T47D (cell line): ENCODE measurements around the gene SBF1.

Source experiments
- DNase-seq, 2 experiments: peaks; one replicate each; pipeline versions ENCODE4 v3.0.0 to v3.0.0-alpha.2; 2011 to 2012; ENCODE audit warnings: low read depth in 1 of 2, low spot score in 1 of 2
- JUND ChIP-seq: IDR thresholded peaks from 2 replicates; pipeline ENCODE4 v1.6.1; 2012; ENCODE audit warnings: low read depth
- in situ Hi-C: cut with HindIII; loops from 2 replicates; pipeline ENCODE4 v1.10.0; 2016; ENCODE audit warnings: low sequenced_read_pairs, low pct_unique_long_range_greater_than_20kb

The SBF1 gene

DNA sequence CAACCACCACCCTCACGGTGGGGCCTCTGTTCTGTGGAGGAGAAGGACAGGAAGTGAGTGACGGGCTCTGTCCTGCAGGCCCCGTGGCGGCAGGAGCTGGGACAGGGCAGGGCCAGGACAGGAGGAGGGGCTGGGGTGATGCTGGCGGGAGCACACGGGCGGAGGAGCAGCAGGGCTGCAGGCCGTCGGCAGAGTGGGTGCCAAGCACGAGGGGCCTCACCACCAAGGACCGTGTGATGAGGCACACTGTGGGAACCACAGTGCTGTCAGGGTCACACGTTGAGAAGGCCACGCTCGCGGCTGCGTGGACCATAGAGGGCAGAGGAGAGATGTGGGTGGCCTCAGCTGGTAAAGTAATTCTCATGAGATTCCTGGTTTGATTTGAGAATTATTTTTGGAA, 42.1 kb upstream of the SBF1 start:
- DNase-seq, result no peak
- TF ChIP-seq JUND, result no peak
- in situ Hi-C loops, result no loop called here

DNA sequence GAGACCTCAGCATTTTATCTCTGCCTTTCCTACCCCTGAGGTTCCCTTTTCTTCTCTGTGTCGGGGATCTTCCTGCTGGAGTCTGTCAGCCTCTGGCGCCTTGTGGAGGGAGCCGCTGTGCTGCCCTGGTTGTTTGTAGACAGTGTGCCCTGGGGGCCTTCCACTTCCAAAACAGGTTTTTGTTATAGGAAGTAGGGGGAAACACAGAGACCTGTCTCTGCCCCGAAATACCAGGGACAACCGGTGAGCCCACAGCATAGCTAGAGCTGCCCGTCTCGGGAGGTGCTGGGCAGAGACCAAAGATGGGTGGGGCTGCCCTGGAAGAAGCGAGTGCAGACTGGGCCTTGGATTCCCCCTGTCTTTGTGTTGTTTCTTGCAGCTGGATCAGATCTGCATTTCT, 41.2 kb upstream of the SBF1 start:
- in situ Hi-C loops, result no loop called here
- no peak for TF ChIP-seq JUND
- peak; percentile 45 to 73 for DNase-seq

DNA sequence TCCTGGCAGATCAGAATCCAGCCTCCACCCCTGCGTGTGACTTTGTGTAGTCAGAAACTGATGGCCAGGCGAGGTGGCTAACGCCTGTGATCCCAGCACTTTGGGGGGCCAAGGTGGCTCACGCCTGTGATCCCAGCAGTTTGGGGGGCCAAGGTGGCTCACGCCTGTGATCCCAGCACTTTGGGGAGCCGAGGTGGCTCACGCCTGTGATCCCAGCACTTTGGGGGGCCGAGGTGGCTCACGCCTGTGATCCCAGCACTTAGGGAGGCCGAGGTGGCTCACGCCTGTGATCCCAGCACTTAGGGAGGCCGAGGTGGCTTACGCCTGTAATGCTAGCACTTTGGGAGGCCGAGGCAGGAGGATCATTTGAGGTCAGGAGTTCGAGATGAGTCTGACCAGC, 38.3 kb upstream of the SBF1 start:
- TF ChIP-seq JUND, result no peak
- in situ Hi-C loops, result no loop called here
- no peak for DNase-seq

DNA sequence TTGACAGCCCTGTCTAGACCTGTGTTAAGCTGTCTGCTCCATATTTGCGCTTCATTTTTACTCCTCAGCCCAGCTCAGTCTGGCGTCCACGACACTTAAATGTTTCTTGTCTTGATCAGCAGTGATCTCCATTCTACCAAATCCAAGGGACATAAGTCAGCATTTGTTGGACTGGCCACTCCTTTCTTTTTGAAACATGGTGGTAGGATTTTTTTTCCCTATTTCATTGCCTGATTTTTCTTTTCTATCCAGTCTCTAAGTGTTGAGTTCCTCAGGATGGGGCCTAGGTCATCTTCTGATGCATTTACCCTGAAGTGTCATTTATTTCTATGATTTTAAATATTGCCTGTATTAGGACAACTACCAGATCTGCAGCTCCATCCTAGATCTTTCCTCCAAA, 34.1 kb upstream of the SBF1 start:
- DNase-seq, result no peak
- in situ Hi-C loops, result no loop called here

DNA sequence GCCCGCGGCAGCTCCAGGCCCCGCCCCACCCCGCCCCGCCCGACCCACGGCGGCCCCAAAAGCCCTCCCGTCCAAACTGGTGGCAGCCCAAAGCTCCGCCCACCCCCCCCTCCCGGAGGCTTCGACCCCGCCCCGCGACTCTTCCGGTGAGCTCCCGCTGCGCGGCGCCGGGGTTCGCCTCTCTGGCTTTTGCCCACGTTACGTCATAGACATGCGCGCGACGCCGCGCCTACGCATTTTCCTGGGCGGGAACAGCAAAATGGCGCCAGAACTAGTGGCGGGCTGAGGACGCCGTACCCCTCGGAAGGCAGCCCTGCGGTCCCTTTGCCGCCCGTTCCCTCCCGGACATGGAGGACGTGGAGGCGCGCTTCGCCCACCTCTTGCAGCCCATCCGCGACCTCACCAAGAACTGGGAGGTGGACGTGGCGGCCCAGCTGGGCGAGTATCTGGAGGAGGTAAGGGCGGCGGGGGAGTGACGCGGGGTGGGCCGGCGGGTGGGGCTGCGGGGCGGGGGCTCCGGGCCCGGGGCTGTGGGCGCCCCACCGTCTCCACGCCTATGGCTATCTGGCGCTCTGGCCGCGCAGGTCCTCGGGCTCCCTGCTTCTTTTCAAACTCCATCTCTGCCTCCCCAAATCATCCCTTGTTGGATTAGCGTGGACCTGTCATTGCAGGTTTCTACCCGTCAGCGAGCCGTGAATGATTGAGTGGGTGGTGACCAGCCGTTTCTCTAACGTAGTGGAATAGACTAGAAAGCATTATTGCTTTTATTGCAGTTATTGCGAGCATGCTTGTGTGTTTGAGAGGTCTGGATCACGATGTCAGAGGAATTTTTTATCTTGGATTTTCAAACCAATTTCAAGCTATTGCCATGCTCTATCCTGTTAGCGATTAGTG, 33.4 kb upstream of the SBF1 start, which contains the start of gene NCAPH2:
NCAPH2 (plus strand) TSS at position 234 of the 894 bp plus-strand sequence; CDS start at position 348, 114 bp downstream.
- DNase-seq, result peak; percentile 96
- in situ Hi-C loops, result no loop called here

More for the DNA sequence above, 34.1 kb upstream of the SBF1 start:
- no peak for TF ChIP-seq JUND

DNA sequence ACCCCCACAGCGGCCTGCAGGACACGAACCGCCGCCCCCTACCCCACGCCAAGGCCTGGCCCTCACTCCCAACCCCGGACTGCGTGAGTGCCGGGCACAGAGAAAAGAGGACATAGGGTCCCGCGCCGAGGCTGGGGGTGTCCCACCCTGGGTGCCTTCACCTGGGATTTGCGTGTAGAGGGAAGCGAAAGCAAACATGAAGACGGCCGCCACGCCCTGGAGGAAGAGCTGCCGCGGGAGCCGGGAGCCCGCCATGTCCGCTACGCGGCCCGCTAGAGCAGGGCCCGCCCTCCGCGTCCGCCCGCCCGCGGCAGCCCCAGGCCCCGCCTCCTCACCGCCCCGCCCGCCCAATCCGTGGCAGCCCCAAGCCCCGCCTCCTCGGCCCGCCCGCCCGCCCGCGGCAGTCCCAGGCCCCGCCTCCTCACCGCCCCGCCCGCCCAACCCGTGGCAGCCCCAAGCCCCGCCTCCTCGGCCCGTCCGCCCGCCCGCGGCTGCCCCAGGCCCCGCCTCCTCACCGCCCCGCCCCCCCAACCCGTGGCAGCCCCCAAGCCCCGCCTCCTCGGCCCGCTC, 32.7 kb upstream of the SBF1 start, which contains the start of gene LMF2:
LMF2 (minus strand) TSS at position 282 of the 570 bp plus-strand sequence; CDS start at position 255, 27 bp downstream.
- TF ChIP-seq JUND, result no peak
- DNase-seq, result peak in 1 of 2 experiments; percentile 81
- in situ Hi-C loops, result no loop called here

More for the DNA sequence above, 33.4 kb upstream of the SBF1 start, which contains the start of gene NCAPH2:
- no peak for TF ChIP-seq JUND

DNA sequence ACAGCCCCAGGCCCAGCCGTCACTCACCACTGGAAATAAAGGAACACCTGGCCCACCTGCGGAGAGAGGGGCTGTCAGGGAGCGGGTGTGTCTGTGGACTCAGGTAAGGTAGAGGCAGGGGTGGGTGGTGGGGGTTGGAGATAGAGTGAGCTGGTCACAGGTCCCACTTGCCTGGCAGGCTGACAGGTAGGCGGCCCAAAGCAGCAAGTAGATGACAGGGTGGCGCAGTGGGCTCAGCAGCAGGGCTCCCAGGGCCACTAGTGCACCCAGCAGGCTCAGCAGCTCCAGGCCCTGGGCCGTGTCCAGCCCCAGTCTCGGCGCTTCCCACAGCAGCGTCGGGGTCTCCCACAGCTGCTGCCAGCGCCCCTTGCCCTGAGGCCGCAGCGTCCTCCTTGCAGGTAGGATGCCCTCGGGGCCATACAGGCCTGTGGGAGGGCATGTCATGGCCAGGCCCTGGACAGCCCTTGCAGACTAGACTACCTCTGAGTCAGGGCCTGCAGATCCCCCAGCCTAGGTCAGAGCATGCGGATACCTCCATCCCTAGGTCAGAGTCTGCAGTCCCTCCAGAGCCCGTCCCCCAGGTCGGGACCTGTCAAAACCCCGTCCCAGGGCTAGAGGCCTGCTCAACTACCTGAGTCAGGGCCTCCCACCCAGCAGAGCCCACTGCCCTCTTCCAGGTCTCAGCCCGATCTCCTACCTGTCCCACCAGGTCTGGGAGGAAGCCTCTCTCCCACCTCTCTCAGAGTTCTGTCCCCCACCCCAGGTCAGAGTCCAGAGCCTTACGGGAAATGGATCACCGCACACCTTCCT, 32.0 kb upstream of the SBF1 start:
- no peak for TF ChIP-seq JUND
- no peak for DNase-seq
- in situ Hi-C loops, result no loop called here

DNA sequence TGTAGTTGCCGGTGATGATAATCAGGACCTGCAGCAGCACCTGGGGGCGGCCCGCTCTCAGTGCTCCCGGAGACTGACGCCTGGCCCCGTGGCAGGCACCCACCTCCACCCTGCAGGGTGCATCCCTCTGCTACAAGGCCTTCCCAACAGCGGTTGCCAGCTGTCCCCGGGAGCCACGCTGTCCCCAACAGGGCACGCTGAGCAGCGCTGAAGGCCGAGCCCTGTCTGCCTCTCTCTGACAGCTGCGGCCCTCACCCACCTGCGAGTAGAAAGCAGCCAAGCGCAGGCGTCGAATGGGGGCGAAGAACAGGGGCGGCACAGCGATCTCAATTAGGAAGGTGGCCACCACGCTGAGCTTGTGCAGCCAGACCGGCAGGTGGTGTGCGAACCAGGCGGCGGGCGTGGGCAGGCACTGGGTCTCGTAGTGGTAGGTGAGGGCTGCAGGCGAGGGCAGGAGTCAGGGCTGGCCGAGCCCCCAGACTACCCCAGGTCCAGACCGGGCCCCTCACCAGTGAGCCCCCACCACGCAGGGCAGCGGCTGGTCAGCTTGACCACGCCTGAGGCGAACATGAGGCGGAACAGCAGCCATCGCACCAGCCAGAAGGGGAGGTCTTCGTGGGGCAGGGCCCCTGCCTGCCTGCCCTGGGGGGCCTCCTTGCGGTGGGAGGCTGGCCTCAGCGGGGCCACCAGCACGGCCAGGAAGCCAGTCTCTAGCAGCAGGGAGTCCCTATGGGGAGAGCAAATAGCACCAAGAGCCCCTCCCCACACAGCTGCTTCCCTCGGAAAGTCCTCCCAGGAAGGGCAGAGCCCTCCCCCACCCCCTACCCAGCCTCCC, 31.2 kb upstream of the SBF1 start:
- no peak for DNase-seq
- TF ChIP-seq JUND, result no peak
- in situ Hi-C loops, result no loop called here

DNA sequence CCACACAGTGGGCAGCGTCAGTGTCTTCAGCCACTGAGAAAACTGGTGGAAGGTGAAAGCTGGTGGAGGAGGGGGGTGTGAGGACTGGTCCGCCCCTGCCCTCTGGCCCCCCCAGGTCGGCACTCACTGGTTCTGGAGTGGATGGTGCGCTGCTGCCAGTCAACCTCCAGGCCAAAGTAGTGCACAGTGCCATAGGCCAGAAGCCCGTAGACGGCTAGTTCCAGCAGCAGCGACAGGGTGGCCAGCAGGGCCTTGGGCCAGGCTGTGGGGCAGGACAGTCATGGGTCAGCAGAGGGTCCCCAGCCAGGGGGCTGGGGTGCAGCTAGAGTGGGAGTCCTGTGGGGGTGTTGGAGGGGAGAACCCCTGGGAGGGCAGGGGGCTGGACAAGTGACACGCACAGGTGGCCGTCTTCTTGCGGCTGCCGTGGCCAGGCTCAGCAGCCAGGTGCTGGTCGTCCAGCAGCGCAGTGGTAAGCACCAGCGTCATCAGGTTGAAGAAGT, 30.5 kb upstream of the SBF1 start:
- DNase-seq, result no peak
- no peak for TF ChIP-seq JUND
- in situ Hi-C loops, result no loop called here

DNA sequence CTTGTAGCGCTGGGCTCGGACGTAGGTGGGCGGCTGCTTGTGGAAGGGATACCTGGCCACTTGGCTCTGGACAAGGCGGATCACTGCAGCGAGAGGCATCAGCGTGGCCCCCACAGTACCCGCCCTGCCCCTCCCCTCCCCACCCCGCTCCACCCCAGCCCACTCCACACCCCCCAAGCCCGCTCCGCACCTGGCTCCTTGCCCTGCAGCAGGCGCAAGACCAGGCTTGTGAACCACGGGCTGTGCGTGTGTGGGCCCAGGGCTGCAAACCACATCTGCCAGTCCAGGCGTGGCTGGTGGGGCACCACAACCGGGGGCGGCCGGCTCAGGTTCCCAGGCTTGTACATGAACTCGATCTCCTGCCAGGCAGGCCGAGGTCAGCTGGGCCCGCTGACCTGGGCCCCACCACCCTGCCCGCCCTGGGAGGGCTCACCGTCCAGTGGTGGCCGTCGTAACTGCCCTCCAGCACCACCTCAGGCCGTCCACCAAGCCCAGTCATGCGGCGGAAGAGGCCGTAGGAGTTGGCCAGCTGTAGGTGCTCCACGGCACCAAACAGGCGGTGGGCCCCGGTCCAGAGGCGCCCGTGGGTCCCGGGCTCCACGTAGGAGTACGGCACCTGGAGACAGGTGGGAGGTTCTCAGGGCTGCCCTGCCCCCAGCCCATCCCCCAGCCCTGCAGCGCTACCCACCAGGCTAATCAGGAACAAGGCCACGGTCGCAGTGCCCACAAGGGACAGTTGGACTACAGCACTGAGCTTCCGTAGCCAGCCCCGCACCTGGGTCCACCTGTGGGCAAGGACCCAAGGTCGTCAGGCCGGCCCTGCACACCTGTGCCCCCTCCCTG, 29.8 kb upstream of the SBF1 start:
- no peak for DNase-seq
- no peak for TF ChIP-seq JUND
- in situ Hi-C loops, result no loop called here
